GM10248 (cell line): ENCODE data around the gene FAM200B.

Source experiments
- CTCF ChIA-PET: fragments of 300-600 bp; sonication (Branson Sonifier 250); formaldehyde crosslinking; extraction: SDS; loops from one replicate; lab custom pipeline; 2021; ENCODE audit warnings: antibody characterized with exemption; lab: Yijun Ruan, JAX
- POLR2A ChIA-PET: fragments of 350-650 bp; sonication (Branson Sonifier 250); formaldehyde crosslinking; extraction: SDS; loops from one replicate; lab custom pipeline; 2020; ENCODE audit warnings: antibody characterized with exemption; lab: Yijun Ruan, JAX
- DNase-seq: peaks from one replicate; pipeline ENCODE4 v3.0.0; 2012; ENCODE audit errors: extremely low spot score
- TF ChIP-seq, protein P1 (sequence below): IDR thresholded peaks from 2 replicates; pipeline ENCODE4 v1.5.1; 2012; ENCODE audit warnings: mild to moderate bottlenecking, low read depth; ENCODE audit errors: extremely low read depth, missing control alignments, control extremely low read depth

FAM200B gene

DNA sequence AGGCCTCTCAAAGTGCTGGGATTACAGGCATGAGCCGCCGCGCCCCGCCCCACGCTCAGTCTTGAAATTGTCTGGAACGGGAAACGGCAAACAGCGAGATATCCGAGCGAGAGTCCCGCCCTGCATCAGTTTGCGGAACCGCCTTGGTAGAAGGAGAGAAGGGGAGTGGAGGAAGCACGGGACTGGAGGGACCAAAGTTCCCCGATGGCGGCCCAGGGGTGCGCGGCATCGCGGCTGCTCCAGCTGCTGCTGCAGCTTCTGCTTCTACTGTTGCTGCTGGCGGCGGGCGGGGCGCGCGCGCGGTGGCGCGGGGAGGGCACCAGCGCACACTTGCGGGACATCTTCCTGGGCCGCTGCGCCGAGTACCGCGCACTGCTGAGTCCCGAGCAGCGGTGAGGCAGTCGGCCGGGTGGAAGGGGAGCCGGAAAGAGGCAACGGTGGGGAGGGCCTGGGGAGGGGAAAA, 21.3 kb downstream of the FAM200B start, which contains the start of gene BST1:
BST1 (plus strand) TSS at position 125 of the 463 bp plus-strand sequence; CDS start at position 205, 80 bp downstream.
- DNase-seq = peak; percentile 55
- CTCF ChIA-PET = interaction anchor here (1.2 kb wide), 1 partner anchor 9 kb away, joined by 3 read pairs; no protein-coding TSS in a partner anchor
- TF ChIP-seq, protein P1, sequence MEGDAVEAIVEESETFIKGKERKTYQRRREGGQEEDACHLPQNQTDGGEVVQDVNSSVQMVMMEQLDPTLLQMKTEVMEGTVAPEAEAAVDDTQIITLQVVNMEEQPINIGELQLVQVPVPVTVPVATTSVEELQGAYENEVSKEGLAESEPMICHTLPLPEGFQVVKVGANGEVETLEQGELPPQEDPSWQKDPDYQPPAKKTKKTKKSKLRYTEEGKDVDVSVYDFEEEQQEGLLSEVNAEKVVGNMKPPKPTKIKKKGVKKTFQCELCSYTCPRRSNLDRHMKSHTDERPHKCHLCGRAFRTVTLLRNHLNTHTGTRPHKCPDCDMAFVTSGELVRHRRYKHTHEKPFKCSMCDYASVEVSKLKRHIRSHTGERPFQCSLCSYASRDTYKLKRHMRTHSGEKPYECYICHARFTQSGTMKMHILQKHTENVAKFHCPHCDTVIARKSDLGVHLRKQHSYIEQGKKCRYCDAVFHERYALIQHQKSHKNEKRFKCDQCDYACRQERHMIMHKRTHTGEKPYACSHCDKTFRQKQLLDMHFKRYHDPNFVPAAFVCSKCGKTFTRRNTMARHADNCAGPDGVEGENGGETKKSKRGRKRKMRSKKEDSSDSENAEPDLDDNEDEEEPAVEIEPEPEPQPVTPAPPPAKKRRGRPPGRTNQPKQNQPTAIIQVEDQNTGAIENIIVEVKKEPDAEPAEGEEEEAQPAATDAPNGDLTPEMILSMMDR = no peak
- POLR2A ChIA-PET = no interaction called here

GRCh38 chr4:15703439-15703838, 21.8 kb downstream of the FAM200B start:
- CTCF ChIA-PET = no interaction called here

DNA sequence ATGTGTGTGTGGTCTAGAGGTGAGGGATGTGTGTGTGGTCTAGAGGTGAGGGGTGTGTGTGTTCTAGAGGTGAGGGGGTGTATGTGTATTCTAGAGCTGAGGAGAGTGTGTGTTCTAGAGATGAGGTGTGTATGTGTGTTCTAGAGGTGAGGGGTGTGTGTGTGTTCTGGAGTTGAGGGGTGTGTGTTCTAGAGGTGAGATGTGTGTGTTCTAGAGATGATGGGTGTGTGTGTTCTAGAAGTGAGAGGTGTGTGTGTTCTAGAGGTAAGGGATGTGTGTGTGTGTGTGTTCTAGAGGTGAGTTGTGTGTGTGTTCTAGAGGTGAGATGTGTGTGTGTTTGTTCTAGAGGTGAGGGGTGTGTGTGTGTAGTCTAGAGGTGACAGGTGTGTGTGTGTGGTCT, 22.5 kb downstream of the FAM200B start:
- TF ChIP-seq, protein P1 = no peak
- DNase-seq = no peak
- ChIA-PET CTCF (no interaction called here), POLR2A (no interaction called here)

More at GRCh38 chr4:15703439-15703838, 21.8 kb downstream of the FAM200B start:
- POLR2A ChIA-PET = no interaction called here
- DNase-seq = no peak
- TF ChIP-seq, protein P1 = no peak

DNA sequence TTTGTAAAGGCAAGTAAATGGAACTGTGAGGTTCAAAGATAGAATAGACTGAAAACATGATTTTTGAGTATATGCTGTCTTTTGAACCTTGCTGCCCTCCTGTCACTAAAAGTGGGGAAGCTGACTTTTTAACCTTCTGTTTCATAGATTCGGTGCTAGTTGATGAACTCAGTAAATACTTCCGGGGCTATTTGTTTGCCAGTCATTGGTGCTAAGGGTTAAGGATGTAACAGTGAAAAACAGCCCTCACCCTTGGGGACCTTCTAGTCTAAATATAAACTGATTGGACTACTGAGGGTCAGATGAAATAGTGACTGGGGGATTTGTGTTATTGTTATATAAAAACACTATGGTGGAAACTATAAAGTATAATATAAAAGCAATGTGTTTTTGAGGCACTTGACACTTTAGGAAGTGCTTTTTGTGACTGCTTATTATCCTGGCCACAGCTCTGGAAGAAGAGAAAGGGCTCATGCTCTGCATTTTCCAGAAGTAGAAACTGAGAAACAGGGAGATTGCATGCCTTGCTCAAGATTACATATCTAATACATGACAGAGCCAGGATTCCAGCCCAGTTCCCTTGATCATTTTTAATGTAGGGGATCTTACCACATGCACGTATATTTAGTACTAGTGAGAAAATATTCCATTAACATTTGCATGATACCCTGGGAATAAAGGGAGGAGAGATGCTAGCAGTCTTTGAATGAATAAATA, 25.2 kb downstream of the FAM200B start:
- TF ChIP-seq, protein P1 = no peak
- ChIA-PET POLR2A (no interaction called here), CTCF (no interaction called here)
- DNase-seq = no peak

- TF ChIP-seq, protein P1 = no peak
- ChIA-PET POLR2A (no interaction called here), CTCF (no interaction called here)
- DNase-seq = no peak
These were observed 25.7 kb downstream of the FAM200B start for GRCh38 chr4:15707363-15707715.

DNA sequence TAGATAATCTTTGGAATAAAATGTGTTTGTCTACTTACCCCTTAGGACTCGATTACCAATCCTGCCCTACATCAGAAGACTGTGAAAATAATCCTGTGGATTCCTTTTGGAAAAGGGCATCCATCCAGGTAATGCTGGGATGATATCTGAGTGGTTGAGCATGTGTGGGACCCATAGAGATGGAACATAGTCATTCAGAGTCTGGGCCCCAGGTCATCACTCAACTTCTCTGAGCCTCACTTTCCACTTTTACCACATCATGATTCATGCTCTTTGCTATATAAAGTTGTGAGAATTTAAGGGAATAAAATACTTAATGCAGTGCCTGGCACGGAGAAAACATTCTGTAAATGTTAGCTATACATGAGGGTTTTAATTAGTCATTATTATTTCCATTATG, 30.1 kb downstream of the FAM200B start:
- CTCF ChIA-PET = interaction anchor here (1.1 to 1.6 kb wide), 4 partner anchors 10 to 289 kb away, joined by 4 to 5 read pairs (median 4); no protein-coding TSS in a partner anchor
- POLR2A ChIA-PET = no interaction called here
- TF ChIP-seq, protein P1 = no peak

More for the DNA sequence above, 30.1 kb downstream of the FAM200B start:
- no peak for DNase-seq
